ENCODE results near the gene PRSS27.
A peak's percentile ranks its signal among the peaks of the same experiment; 100 is the strongest.
"Not testable (repeated sequence)": the region's sequence is repeated elsewhere in the genome, so short reads cannot be mapped to it uniquely, and the experiment has no call there.

PRSS27 gene

DNA sequence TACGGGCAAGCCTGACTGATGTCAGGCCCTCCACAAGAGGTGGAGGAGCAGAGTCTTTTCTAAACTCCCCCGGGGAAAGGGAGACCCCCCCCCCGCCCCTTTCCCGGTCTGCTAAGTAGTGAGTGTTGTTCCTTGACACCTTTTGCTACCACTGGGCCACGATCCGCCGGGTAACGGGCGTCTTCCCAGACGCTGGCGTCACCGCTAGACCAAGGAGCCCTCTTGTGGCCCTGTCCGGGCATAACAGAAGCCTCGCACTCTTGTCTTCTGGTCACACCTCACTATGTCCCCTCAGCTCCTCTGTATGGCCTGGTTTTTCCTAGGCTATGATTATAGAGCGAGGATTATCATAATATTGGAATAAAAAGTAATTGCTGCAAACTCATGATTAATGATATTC, 50.0 kb downstream of the PRSS27 start:
- H3K36me3 ChIP-seq (ENCODE audit: control insufficient read depth, low read length); H3K4me3 ChIP-seq (ENCODE audit: low read length); H3F3A ChIP-seq (ENCODE audit: control insufficient read depth, insufficient read depth); H3K4me2 ChIP-seq (ENCODE audit: low read length); H3K27ac ChIP-seq (ENCODE audit: low read depth, low read length); H3K27me3 ChIP-seq (ENCODE audit: control insufficient read depth, low read length); H3K9me3 ChIP-seq (ENCODE audit: control insufficient read depth, insufficient read depth, low read length); H4K20me1 ChIP-seq (ENCODE audit: control insufficient read depth, insufficient read depth, low read depth, low read length); H3K9me2 ChIP-seq (replicated peaks; ENCODE audit: control insufficient read depth, low read length): not testable (repeated sequence)
- Histone ChIP-seq H3K79me2 (ENCODE audit: control insufficient read depth, low read length) (peaks cover 11% of the 10 kb centered on the region), H3K4me1 (ENCODE audit: control insufficient read depth, low read length) (peaks cover 21% of the 10 kb centered on the region)
- TF ChIP-seq, protein P1, sequence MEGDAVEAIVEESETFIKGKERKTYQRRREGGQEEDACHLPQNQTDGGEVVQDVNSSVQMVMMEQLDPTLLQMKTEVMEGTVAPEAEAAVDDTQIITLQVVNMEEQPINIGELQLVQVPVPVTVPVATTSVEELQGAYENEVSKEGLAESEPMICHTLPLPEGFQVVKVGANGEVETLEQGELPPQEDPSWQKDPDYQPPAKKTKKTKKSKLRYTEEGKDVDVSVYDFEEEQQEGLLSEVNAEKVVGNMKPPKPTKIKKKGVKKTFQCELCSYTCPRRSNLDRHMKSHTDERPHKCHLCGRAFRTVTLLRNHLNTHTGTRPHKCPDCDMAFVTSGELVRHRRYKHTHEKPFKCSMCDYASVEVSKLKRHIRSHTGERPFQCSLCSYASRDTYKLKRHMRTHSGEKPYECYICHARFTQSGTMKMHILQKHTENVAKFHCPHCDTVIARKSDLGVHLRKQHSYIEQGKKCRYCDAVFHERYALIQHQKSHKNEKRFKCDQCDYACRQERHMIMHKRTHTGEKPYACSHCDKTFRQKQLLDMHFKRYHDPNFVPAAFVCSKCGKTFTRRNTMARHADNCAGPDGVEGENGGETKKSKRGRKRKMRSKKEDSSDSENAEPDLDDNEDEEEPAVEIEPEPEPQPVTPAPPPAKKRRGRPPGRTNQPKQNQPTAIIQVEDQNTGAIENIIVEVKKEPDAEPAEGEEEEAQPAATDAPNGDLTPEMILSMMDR (IDR thresholded peaks at IDR 0.05; ENCODE audit: low read depth, low read length, poor library complexity, severe bottlenecking): peak; percentile 56

DNA sequence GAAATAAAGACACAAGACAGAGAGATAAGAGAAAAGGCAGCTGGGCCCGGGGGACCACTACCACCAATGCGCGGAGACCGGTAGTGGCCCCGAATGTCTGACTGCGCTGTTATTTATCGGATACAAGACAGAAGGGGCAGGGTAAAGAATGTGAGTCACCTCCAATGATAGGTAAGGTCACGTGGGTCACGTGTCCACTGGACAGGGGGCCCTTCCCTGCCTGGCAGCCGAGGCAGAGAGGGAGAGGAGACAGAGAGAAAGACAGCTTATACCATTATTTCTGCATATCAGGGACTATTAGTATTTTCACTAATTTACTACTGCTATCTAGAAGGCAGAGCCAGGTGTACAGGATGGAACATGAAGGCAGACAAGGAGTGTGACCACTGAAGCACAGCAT, 50.4 kb downstream of the PRSS27 start:
- H3K27ac ChIP-seq (ENCODE audit: low read depth, low read length); H3K36me3 ChIP-seq (ENCODE audit: control insufficient read depth, low read length); H3F3A ChIP-seq (ENCODE audit: control insufficient read depth, insufficient read depth); H3K4me3 ChIP-seq (ENCODE audit: low read length); H3K4me2 ChIP-seq (ENCODE audit: low read length); H3K9me2 ChIP-seq (replicated peaks; ENCODE audit: control insufficient read depth, low read length); H3K27me3 ChIP-seq (ENCODE audit: control insufficient read depth, low read length); H4K20me1 ChIP-seq (ENCODE audit: control insufficient read depth, insufficient read depth, low read depth, low read length); H3K9me3 ChIP-seq (ENCODE audit: control insufficient read depth, insufficient read depth, low read length): not testable (repeated sequence)
- peaks cover 11% of the 10 kb centered on the region for H3K79me2 ChIP-seq (ENCODE audit: control insufficient read depth, low read length)
- peaks cover 21% of the 10 kb centered on the region for H3K4me1 ChIP-seq (ENCODE audit: control insufficient read depth, low read length)

DNA sequence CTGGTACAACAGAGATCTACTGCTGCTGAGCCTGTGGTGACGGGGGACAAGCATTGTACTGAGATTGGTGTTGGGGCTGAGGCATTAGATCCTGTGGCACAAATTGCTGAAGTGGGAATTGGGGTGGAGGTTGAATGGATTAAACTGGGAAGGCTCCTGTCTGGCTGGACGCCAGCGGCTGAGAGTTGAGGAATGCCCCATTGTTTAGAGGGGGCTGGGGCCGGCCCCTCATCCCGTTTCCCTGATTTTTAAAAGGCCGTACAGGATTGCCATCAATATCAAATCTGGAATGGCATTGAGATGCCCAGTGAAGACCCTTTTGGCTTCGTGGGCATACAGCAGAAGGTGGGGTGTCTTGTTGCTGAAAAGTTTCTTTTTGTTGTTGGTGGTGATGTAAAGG, 53.4 kb downstream of the PRSS27 start:
- H3K4me2 ChIP-seq (ENCODE audit: low read length); H3K79me2 ChIP-seq (ENCODE audit: control insufficient read depth, low read length); H3K9me3 ChIP-seq (ENCODE audit: control insufficient read depth, insufficient read depth, low read length); H4K20me1 ChIP-seq (ENCODE audit: control insufficient read depth, insufficient read depth, low read depth, low read length); H3K27me3 ChIP-seq (ENCODE audit: control insufficient read depth, low read length); H3K27ac ChIP-seq (ENCODE audit: low read depth, low read length); H3K4me3 ChIP-seq (ENCODE audit: low read length); H3K9me2 ChIP-seq (replicated peaks; ENCODE audit: control insufficient read depth, low read length); H3K4me1 ChIP-seq (ENCODE audit: control insufficient read depth, low read length); H3K36me3 ChIP-seq (ENCODE audit: control insufficient read depth, low read length); H3F3A ChIP-seq (ENCODE audit: control insufficient read depth, insufficient read depth): not testable (repeated sequence)

DNA sequence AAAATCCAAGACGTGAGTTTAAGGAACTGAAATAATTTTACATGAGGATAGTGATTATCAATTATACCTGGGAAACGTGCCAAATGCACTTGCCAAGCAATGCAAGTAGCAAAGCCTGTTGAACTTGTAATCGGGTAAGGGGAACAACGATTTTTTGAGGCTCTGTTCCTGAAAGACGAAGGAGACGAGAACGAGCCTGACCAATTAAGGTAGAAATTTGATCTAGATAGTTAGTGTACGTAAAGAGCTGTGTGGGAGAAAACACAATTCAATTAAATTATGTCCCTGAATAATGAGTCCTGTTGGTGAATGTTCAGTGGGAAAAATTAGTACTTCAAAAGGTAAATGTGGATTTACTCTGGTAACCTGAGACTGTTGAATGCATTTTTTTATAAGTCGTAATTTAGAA, 55.4 kb downstream of the PRSS27 start:
- Histone ChIP-seq H3K79me2 (ENCODE audit: control insufficient read depth, low read length) (no peaks in the 10 kb centered on the region), H3K27me3 (ENCODE audit: control insufficient read depth, low read length) (no peaks in the 10 kb centered on the region), H3K36me3 (ENCODE audit: control insufficient read depth, low read length) (no peaks in the 10 kb centered on the region), H3K4me3 (ENCODE audit: low read length) (no peak overlapping the region), H3K4me2 (ENCODE audit: low read length) (no peak overlapping the region), H3K27ac (ENCODE audit: low read depth, low read length) (no peak overlapping the region), H4K20me1 (ENCODE audit: control insufficient read depth, insufficient read depth, low read depth, low read length) (no peaks in the 10 kb centered on the region), H3K9me2 (replicated peaks; ENCODE audit: control insufficient read depth, low read length) (no peaks in the 10 kb centered on the region), H3F3A (ENCODE audit: control insufficient read depth, insufficient read depth) (no peaks in the 10 kb centered on the region), H3K4me1 (ENCODE audit: control insufficient read depth, low read length) (no peaks in the 10 kb centered on the region), H3K9me3 (ENCODE audit: control insufficient read depth, insufficient read depth, low read length) (no peaks in the 10 kb centered on the region)
- TF ChIP-seq EZH2phosphoT487 (IDR thresholded peaks at IDR 0.05; ENCODE audit: borderline replicate concordance, low read length): no peak
- TF ChIP-seq, protein P1 (IDR thresholded peaks at IDR 0.05; ENCODE audit: low read depth, low read length, poor library complexity, severe bottlenecking): no peak

All from DOHH2 (cell line).